ENCODE data around the gene NXN.
"Not testable (repeated sequence)": the region's sequence is repeated elsewhere in the genome, so short reads cannot be mapped to it uniquely, and the experiment has no call there.

The NXN gene

GRCh38 chr17:848402-848801 lies 131.2 kb downstream of the NXN start:
- DNase-seq (ENCODE audit: low read depth, low spot score): no peak
- TF ChIP-seq SUZ12 (IDR thresholded peaks at IDR 0.05; ENCODE audit: extremely low read depth, insufficient read depth, insufficient read length) (no peak), YY1 (IDR thresholded peaks at IDR 0.05; ENCODE audit: insufficient read depth, insufficient read length) (no peak), ZNF274 (IDR thresholded peaks at IDR 0.05; ENCODE audit: low read depth, low read length) (no peak)
- H3K4me1 ChIP-seq (ENCODE audit: insufficient read depth, insufficient read length): peaks cover 21% of the 10 kb centered on the region
- H3K9ac ChIP-seq (ENCODE audit: insufficient read length, low read depth): no peak overlapping the region
- peaks cover 19% of the 10 kb centered on the region for H3K36me3 ChIP-seq (ENCODE audit: insufficient read depth, insufficient read length, low read length)
- no peaks in the 10 kb centered on the region for H3K27me3 ChIP-seq (ENCODE audit: insufficient read depth, insufficient read length)
- H3K4me3 ChIP-seq (ENCODE audit: insufficient read length, low read depth): no peak overlapping the region
- no peaks in the 10 kb centered on the region for H3K9me3 ChIP-seq (ENCODE audit: insufficient read depth, low read length)

DNA sequence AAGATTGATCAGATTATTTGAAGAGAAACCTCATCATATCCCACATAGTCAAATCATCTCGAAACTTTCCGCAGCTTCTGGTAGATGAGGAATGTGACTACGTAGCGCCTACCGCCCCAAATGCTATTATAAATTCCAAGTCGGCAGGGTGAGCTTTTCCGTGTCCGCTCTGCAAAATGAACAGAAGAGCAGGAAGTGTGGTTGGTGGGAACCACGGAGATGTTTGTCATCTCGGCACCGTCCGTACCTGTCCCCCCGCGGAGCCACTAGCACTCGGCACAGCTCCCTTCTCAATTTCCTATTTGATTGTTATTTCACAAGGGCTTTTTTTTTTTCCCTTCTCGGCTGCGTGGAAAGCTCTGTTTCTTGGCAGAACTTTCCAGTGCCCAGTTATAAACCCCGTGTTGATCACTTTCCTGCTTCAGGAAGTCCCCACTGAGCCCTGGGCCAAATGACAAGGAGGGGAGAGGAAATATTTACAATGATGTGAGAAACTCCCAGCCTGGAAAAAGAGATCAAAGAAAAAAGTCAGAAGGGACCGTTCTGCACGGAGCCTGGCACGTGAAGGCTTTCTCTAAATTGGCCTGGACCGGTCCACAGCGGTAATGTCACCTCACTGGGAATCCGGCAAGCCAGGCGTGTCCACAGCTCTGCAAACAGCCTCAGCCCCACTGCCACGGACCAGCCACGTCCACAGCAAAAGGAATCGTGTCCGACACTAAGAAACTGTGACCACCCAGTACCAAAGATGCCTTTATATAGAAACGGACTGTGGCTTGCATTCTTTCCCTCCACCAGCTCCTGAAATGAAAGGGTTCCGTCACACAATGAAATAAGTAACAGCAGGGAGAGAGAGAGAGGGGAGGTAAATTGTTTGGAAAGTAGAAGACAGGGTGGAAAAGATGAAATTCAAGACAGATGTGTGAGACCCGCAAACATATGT lies 132.4 kb downstream of the NXN start:
- H3K4me3 ChIP-seq (ENCODE audit: insufficient read length, low read depth): no peak overlapping the region
- H3K36me3 ChIP-seq (ENCODE audit: insufficient read depth, insufficient read length, low read length): peaks cover 25% of the 10 kb centered on the region
- no peak for DNase-seq (ENCODE audit: low read depth, low spot score)
- H3K27me3 ChIP-seq (ENCODE audit: insufficient read depth, insufficient read length): no peaks in the 10 kb centered on the region
- TF ChIP-seq YY1 (IDR thresholded peaks at IDR 0.05; ENCODE audit: insufficient read depth, insufficient read length): no peak
- TF ChIP-seq SUZ12 (IDR thresholded peaks at IDR 0.05; ENCODE audit: extremely low read depth, insufficient read depth, insufficient read length): no peak
- peaks cover 17% of the 10 kb centered on the region for H3K4me1 ChIP-seq (ENCODE audit: insufficient read depth, insufficient read length)
- H3K9ac ChIP-seq (ENCODE audit: insufficient read length, low read depth): no peak overlapping the region
- H3K9me3 ChIP-seq (ENCODE audit: insufficient read depth, low read length): no peaks in the 10 kb centered on the region

DNA sequence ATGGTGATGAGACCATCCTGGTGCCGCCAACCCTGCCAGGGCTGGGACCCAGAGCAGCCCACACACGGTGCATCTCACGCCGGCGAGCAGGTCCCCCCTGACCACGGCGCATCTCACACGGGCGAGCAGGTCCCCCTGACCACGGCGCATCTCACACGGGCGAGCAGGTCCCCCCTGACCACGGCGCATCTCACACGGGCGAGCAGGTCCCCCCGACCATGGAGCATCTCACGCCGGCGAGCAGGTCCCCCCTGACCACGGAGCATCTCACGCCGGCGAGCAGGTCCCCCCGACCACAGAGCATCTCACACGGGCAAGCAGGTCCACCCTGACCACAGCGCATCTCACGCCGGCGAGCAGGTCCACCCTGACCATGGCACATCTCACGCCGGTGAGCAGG lies 138.3 kb downstream of the NXN start:
- Histone ChIP-seq H3K36me3 (ENCODE audit: insufficient read depth, insufficient read length, low read length) (peaks cover 23% of the 10 kb centered on the region), H3K27me3 (ENCODE audit: insufficient read depth, insufficient read length) (no peaks in the 10 kb centered on the region), H3K4me3 (ENCODE audit: insufficient read length, low read depth) (no peak overlapping the region), H3K4me1 (ENCODE audit: insufficient read depth, insufficient read length) (peaks cover under 1% of the 10 kb centered on the region), H3K9ac (ENCODE audit: insufficient read length, low read depth) (no peak overlapping the region), H3K9me3 (ENCODE audit: insufficient read depth, low read length) (no peaks in the 10 kb centered on the region)
- TF ChIP-seq SUZ12 (IDR thresholded peaks at IDR 0.05; ENCODE audit: extremely low read depth, insufficient read depth, insufficient read length) (no peak), YY1 (IDR thresholded peaks at IDR 0.05; ENCODE audit: insufficient read depth, insufficient read length) (no peak), ZNF274 (IDR thresholded peaks at IDR 0.05; ENCODE audit: low read depth, low read length) (no peak)
- DNase-seq (ENCODE audit: low read depth, low spot score): no peak

- Histone ChIP-seq H3K27me3 (ENCODE audit: insufficient read depth, insufficient read length) (no peaks in the 10 kb centered on the region), H3K4me1 (ENCODE audit: insufficient read depth, insufficient read length) (peaks cover 6% of the 10 kb centered on the region), H3K36me3 (ENCODE audit: insufficient read depth, insufficient read length, low read length) (peaks cover 23% of the 10 kb centered on the region), H3K4me3 (ENCODE audit: insufficient read length, low read depth) (no peak overlapping the region), H3K9me3 (ENCODE audit: insufficient read depth, low read length) (no peaks in the 10 kb centered on the region), H3K9ac (ENCODE audit: insufficient read length, low read depth) (no peak overlapping the region)
- DNase-seq (ENCODE audit: low read depth, low spot score): no peak
- TF ChIP-seq ZNF274 (IDR thresholded peaks at IDR 0.05; ENCODE audit: low read depth, low read length): no peak
- TF ChIP-seq YY1 (IDR thresholded peaks at IDR 0.05; ENCODE audit: insufficient read depth, insufficient read length): no peak
Measured at GRCh38 chr17:838486-838885, 141.1 kb downstream of the NXN start.

DNA sequence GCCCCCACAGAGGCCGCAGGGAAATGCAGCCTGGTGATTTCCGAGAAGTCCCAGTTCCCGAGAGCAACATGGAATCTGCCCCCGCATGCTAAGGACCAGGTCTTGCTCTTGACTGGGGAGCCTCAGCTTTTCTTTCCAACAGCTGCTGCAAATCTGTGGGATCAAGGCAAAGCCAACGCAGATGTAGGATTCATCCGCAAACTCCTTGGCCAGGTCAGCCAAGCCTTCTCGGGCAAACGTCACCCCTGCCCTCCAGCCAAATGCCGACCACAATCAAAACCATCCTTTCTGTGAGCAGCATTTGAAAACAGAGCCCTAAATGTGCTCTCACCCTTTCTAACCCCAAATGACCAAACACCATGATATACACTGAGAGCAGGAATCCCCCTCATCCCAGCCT lies 143.4 kb downstream of the NXN start:
- peak overlapping the region; percentile 56 for H3K9ac ChIP-seq (ENCODE audit: insufficient read length, low read depth)
- peaks cover 7% of the 10 kb centered on the region; the same call in 1 of the 2 replicates for H3K9me3 ChIP-seq (ENCODE audit: insufficient read depth, low read length)
- no peaks in the 10 kb centered on the region for H3K27me3 ChIP-seq (ENCODE audit: insufficient read depth, insufficient read length)
- peaks cover 6% of the 10 kb centered on the region for H3K4me1 ChIP-seq (ENCODE audit: insufficient read depth, insufficient read length)
- no peak for DNase-seq (ENCODE audit: low read depth, low spot score)
- H3K36me3 ChIP-seq (ENCODE audit: insufficient read depth, insufficient read length, low read length): peaks cover 10% of the 10 kb centered on the region
- H3K4me3 ChIP-seq (ENCODE audit: insufficient read length, low read depth): no peak overlapping the region
- no peak for TF ChIP-seq SUZ12 (IDR thresholded peaks at IDR 0.05; ENCODE audit: extremely low read depth, insufficient read depth, insufficient read length)
- no peak for TF ChIP-seq YY1 (IDR thresholded peaks at IDR 0.05; ENCODE audit: insufficient read depth, insufficient read length)
- TF ChIP-seq ZNF274 (IDR thresholded peaks at IDR 0.05; ENCODE audit: low read depth, low read length): no peak

DNA sequence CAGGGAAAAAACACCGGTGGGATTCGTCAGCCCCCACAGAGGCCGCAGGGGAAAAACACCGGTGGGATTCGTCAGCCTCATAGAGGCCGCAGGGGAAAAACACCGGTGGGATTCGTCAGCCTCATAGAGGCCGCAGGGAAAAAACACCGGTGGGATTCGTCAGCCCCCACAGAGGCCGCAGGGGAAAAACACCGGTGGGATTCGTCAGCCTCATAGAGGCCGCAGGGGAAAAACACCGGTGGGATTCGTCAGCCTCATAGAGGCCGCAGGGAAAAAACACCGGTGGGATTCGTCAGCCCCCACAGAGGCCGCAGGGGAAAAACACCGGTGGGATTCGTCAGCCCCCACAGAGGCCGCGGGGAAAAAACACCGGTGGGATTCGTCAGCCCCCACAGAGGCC lies 143.9 kb downstream of the NXN start:
- not testable (repeated sequence) for H3K27me3 ChIP-seq (ENCODE audit: insufficient read depth, insufficient read length); H3K4me1 ChIP-seq (ENCODE audit: insufficient read depth, insufficient read length); H3K9ac ChIP-seq (ENCODE audit: insufficient read length, low read depth); DNase-seq (ENCODE audit: low read depth, low spot score); H3K9me3 ChIP-seq (ENCODE audit: insufficient read depth, low read length); H3K4me3 ChIP-seq (ENCODE audit: insufficient read length, low read depth)
- peaks cover 10% of the 10 kb centered on the region for H3K36me3 ChIP-seq (ENCODE audit: insufficient read depth, insufficient read length, low read length)

DNA sequence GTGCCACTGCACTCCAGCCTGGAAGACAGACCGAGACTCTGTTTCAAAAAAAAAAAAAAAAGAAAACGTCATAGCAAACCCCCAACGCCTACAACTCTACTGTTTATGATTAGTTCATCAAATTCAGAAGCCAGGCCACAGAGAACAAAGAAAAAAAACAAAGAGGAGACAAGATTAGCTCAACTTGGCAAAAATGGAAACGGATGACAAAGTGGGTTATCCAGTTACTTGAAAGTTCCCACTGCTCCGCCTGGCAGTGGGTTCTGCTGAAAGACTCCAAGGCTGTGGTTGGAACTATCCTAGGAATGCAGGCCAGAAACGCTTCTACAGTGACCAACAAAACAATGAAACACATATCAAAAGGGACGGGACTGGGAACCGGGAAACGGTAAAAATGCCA lies 144.3 kb downstream of the NXN start:
- Histone ChIP-seq H3K4me3 (ENCODE audit: insufficient read length, low read depth) (no peak overlapping the region), H3K36me3 (ENCODE audit: insufficient read depth, insufficient read length, low read length) (peaks cover 10% of the 10 kb centered on the region), H3K4me1 (ENCODE audit: insufficient read depth, insufficient read length) (peaks cover 6% of the 10 kb centered on the region), H3K27me3 (ENCODE audit: insufficient read depth, insufficient read length) (no peaks in the 10 kb centered on the region), H3K9me3 (ENCODE audit: insufficient read depth, low read length) (peaks cover 7% of the 10 kb centered on the region; the same call in 1 of the 2 replicates), H3K9ac (ENCODE audit: insufficient read length, low read depth) (no peak overlapping the region)
- no peak for TF ChIP-seq ZNF274 (IDR thresholded peaks at IDR 0.05; ENCODE audit: low read depth, low read length)
- no peak for TF ChIP-seq YY1 (IDR thresholded peaks at IDR 0.05; ENCODE audit: insufficient read depth, insufficient read length)
- no peak for TF ChIP-seq SUZ12 (IDR thresholded peaks at IDR 0.05; ENCODE audit: extremely low read depth, insufficient read depth, insufficient read length)
- peak; percentile 63 for DNase-seq (ENCODE audit: low read depth, low spot score)

Data from NT2/D1 (cell line).